Measurements from ENCODE around the gene HDGFL3. TPM values are rescaled to one million over a fixed set of nuclear protein-coding genes. Genes with fewer than 3 reads are reported as not detected.

The HDGFL3 gene
- total and polyA plus RNA-seq, 4 donors, result 7.3 to 41.0 (median 19.7) TPM

DNA sequence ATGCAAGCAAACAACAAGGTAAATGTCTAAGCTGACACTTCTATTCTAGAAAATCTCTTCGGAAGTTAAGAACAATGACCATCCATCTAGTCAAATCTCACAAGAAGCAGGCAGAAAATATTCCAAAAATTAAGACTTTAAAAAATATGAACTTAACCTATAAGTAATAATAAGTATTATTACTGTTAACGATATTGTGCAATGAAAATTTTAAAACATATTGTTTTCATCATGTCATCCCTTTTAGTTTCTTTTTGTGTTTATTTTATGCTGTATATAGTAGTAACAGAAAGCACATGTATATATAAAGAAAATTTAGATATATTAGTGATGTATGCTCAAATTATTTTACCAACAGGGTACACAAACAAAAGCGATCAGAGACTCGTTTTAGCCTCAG is 4.1 kb downstream of the HDGFL3 start:
- TF ChIP-seq, protein P1, sequence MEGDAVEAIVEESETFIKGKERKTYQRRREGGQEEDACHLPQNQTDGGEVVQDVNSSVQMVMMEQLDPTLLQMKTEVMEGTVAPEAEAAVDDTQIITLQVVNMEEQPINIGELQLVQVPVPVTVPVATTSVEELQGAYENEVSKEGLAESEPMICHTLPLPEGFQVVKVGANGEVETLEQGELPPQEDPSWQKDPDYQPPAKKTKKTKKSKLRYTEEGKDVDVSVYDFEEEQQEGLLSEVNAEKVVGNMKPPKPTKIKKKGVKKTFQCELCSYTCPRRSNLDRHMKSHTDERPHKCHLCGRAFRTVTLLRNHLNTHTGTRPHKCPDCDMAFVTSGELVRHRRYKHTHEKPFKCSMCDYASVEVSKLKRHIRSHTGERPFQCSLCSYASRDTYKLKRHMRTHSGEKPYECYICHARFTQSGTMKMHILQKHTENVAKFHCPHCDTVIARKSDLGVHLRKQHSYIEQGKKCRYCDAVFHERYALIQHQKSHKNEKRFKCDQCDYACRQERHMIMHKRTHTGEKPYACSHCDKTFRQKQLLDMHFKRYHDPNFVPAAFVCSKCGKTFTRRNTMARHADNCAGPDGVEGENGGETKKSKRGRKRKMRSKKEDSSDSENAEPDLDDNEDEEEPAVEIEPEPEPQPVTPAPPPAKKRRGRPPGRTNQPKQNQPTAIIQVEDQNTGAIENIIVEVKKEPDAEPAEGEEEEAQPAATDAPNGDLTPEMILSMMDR (IDR thresholded peaks at IDR 0.05; ENCODE audit: control extremely low read depth, extremely low read depth), result no peak
- ATAC-seq (ENCODE audit: insufficient read depth, low FRiP score), result no peak
- 92 to 93% methylated on average over 4 of the region's 4 CpGs for WGBS, 2 donors

GRCh38 chr15:83200589-83200988 is 7.0 kb downstream of the HDGFL3 start:
- H3K27me3 ChIP-seq (ENCODE audit: control insufficient read depth in 3 of 3, insufficient read depth in 3 of 3, low read length in 2 of 3), result no peaks in the 10 kb centered on the region
- TF ChIP-seq, protein P1 (IDR thresholded peaks at IDR 0.05; ENCODE audit: control extremely low read depth, extremely low read depth), result no peak
- no peak overlapping the region for H3K9ac ChIP-seq (ENCODE audit: insufficient read depth in 1 of 2, low read length in 2 of 2)
- H3K4me1 ChIP-seq (ENCODE audit: control insufficient read depth in 5 of 5, insufficient read depth in 5 of 5, low read length in 5 of 5), result peaks cover 0 to 20% (median 3%) of the 10 kb centered on the region in 5 donors
- no peak overlapping the region for H3K27ac ChIP-seq (ENCODE audit: low read depth in 1 of 2, low read length in 1 of 2)
- no peak for DNase-seq
- ATAC-seq (ENCODE audit: insufficient read depth, low FRiP score), result no peak
- H3K36me3 ChIP-seq (ENCODE audit: control insufficient read depth in 4 of 4, insufficient read depth in 4 of 4, low read length in 4 of 4), result no peaks in the 10 kb centered on the region
- H3K4me3 ChIP-seq, result no peak overlapping the region
- H3K9me3 ChIP-seq (ENCODE audit: control insufficient read depth in 4 of 4, insufficient read depth in 3 of 4, low read length in 3 of 4), result no peaks in the 10 kb centered on the region

More for the DNA sequence above, 4.1 kb downstream of the HDGFL3 start:
- H3K27me3 ChIP-seq (ENCODE audit: control insufficient read depth in 3 of 3, insufficient read depth in 3 of 3, low read length in 2 of 3), result no peaks in the 10 kb centered on the region
- H3K9me3 ChIP-seq (ENCODE audit: control insufficient read depth in 4 of 4, insufficient read depth in 3 of 4, low read length in 3 of 4), result no peaks in the 10 kb centered on the region
- H3K9ac ChIP-seq (ENCODE audit: insufficient read depth in 1 of 2, low read length in 2 of 2), result no peak overlapping the region
- no peaks in the 10 kb centered on the region for H3K36me3 ChIP-seq (ENCODE audit: control insufficient read depth in 4 of 4, insufficient read depth in 4 of 4, low read length in 4 of 4)
- no peak overlapping the region for H3K4me3 ChIP-seq
- H3K27ac ChIP-seq (ENCODE audit: low read depth in 1 of 2, low read length in 1 of 2), result no peak overlapping the region
- H3K4me1 ChIP-seq (ENCODE audit: control insufficient read depth in 5 of 5, insufficient read depth in 5 of 5, low read length in 5 of 5), result peaks cover 0 to 30% (median 4%) of the 10 kb centered on the region in 5 donors
- no peak for DNase-seq

DNA sequence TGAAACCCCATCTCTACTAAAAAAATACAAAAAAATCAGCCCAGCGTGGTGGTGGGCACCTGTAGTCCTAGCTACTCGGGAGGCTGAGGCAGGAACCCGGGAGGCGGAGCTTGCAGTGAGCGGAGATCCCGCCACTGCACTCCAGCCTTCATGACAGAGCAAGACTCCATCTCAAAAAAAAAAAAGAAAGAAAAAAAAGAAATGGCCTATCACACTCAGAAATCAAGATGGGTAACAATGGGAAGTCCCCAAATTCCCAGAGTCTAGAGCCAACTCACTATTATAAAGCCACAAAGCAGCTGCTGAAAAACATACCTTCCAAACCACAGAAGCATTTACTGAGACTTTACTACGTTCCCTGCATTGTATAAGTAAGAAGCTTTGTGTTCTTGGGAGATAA is 7.5 kb downstream of the HDGFL3 start:
- TF ChIP-seq, protein P1 (IDR thresholded peaks at IDR 0.05; ENCODE audit: control extremely low read depth, extremely low read depth), result no peak
- H3K9me3 ChIP-seq (ENCODE audit: control insufficient read depth in 4 of 4, insufficient read depth in 3 of 4, low read length in 3 of 4), result no peaks in the 10 kb centered on the region
- ATAC-seq (ENCODE audit: insufficient read depth, low FRiP score) (no peak), DNase-seq (no peak)
- H3K4me1 ChIP-seq (ENCODE audit: control insufficient read depth in 5 of 5, insufficient read depth in 5 of 5, low read length in 5 of 5), result peaks cover 0 to 16% (median 0%) of the 10 kb centered on the region in 5 donors
- 89 to 93% methylated on average over 7 of the region's 7 CpGs for WGBS, 2 donors
- no peak overlapping the region for H3K27ac ChIP-seq (ENCODE audit: low read depth in 1 of 2, low read length in 1 of 2)
- H3K36me3 ChIP-seq (ENCODE audit: control insufficient read depth in 4 of 4, insufficient read depth in 4 of 4, low read length in 4 of 4), result no peaks in the 10 kb centered on the region
- no peaks in the 10 kb centered on the region for H3K27me3 ChIP-seq (ENCODE audit: control insufficient read depth in 3 of 3, insufficient read depth in 3 of 3, low read length in 2 of 3)
- no peak overlapping the region for H3K4me3 ChIP-seq
- H3K9ac ChIP-seq (ENCODE audit: insufficient read depth in 1 of 2, low read length in 2 of 2), result no peak overlapping the region

- ATAC-seq (ENCODE audit: insufficient read depth, low FRiP score) (no peak), DNase-seq (no peak)
- Histone ChIP-seq H3K36me3 (ENCODE audit: control insufficient read depth in 4 of 4, insufficient read depth in 4 of 4, low read length in 4 of 4) (no peaks in the 10 kb centered on the region), H3K4me3 (no peak overlapping the region), H3K9me3 (ENCODE audit: control insufficient read depth in 4 of 4, insufficient read depth in 3 of 4, low read length in 3 of 4) (no peaks in the 10 kb centered on the region), H3K27me3 (ENCODE audit: control insufficient read depth in 3 of 3, insufficient read depth in 3 of 3, low read length in 2 of 3) (no peaks in the 10 kb centered on the region), H3K27ac (ENCODE audit: low read depth in 1 of 2, low read length in 1 of 2) (no peak overlapping the region), H3K4me1 (ENCODE audit: control insufficient read depth in 5 of 5, insufficient read depth in 5 of 5, low read length in 5 of 5) (peaks cover 0 to 10% (median 0%) of the 10 kb centered on the region in 5 donors), H3K9ac (ENCODE audit: insufficient read depth in 1 of 2, low read length in 2 of 2) (no peak overlapping the region)
- WGBS, 2 donors, result 53 to 59% methylated on average over 1 of the region's 1 CpG
- TF ChIP-seq, protein P1 (IDR thresholded peaks at IDR 0.05; ENCODE audit: control extremely low read depth, extremely low read depth), result no peak
Observed at GRCh38 chr15:83199288-83199687, 8.3 kb downstream of the HDGFL3 start.

Measured in lung (tissue), 12 donors.